ENCODE results near the gene ATP1B4. TPM values are rescaled to one million over a fixed set of nuclear protein-coding genes. Genes with fewer than 3 reads are reported as not detected.

Gene ATP1B4
- polyA plus RNA-seq, 1 of the 3 experiments (the other 2 are of a cell fraction) = not detected

DNA sequence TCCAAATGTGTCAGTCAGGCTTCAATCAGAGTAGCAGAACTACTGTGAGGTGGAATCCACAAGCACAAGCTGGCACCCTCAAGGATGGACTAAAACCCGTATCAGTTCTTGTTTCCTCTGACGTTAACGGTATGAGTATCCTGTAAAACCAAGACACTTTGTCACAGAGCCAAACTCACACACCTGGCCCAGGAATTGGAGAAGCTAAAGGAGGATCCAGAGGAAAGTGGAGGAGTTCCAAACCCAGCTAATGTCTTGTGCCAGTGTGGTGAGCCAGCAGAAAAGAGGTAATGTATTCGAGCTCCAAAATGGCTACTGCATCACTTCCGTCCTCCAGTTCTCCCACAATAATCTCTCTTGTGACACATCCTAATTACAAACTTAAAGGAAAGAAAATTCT lies 44.7 kb downstream of the ATP1B4 start:
- Histone ChIP-seq H3K9me2 (no peaks in the 10 kb centered on the region), H3K36me3 (replicated peaks in 1 of 2; ENCODE audit: control insufficient read depth in 1 of 2, insufficient read depth in 2 of 2, low read length in 1 of 2) (no peaks in the 10 kb centered on the region), H3F3A (replicated peaks; ENCODE audit: insufficient read depth) (no peaks in the 10 kb centered on the region), H3K4me3 (ENCODE audit: low read depth in 2 of 2, low read length in 1 of 2) (no peak overlapping the region), H2AFZ (ENCODE audit: low read depth) (no peak overlapping the region), H3K79me2 (ENCODE audit: insufficient read depth) (no peaks in the 10 kb centered on the region), H3K27me3 (ENCODE audit: insufficient read depth) (peaks cover 8% of the 10 kb centered on the region; the same call in 1 of the 2 replicates), H4K20me1 (ENCODE audit: insufficient read depth) (no peaks in the 10 kb centered on the region), H3K9me3 (no peaks in the 10 kb centered on the region), H3K4me2 (no peak overlapping the region), H3K9ac (no peak overlapping the region), H3K27ac (ENCODE audit: low read depth in 2 of 2, low read length in 1 of 2) (no peak overlapping the region), H3K4me1 (ENCODE audit: control insufficient read depth in 1 of 2, insufficient read depth in 2 of 2, low read depth in 1 of 2, low read length in 1 of 2) (no peaks in the 10 kb centered on the region)
- WGBS (ENCODE audit: low lambda C conversion rate) = 8% methylated on average over 5 of the region's 5 CpGs
- no peak for DNase-seq
- CTCF ChIA-PET = no interaction called here
- POLR2A ChIA-PET = no interaction called here
- no peak for TF ChIP-seq SMC3 (IDR thresholded peaks at IDR 0.05; ENCODE audit: low read depth, low read length)
- no peak for TF ChIP-seq CHD2 (IDR thresholded peaks at IDR 0.05; ENCODE audit: low read length, partially characterized antibody)
- no peak for TF ChIP-seq SIN3A (IDR thresholded peaks at IDR 0.05; ENCODE audit: borderline replicate concordance, low read depth, low read length)
- no peak for TF ChIP-seq RFX5 (IDR thresholded peaks at IDR 0.05; ENCODE audit: low read length)
- TF ChIP-seq RXRA (IDR thresholded peaks at IDR 0.05; ENCODE audit: borderline replicate concordance, low read depth) = no peak
- TF ChIP-seq MXI1 (IDR thresholded peaks at IDR 0.05; ENCODE audit: low read depth, low read length) = no peak
- no peak for TF ChIP-seq TCF12 (IDR thresholded peaks at IDR 0.05)
- TF ChIP-seq, protein P1, sequence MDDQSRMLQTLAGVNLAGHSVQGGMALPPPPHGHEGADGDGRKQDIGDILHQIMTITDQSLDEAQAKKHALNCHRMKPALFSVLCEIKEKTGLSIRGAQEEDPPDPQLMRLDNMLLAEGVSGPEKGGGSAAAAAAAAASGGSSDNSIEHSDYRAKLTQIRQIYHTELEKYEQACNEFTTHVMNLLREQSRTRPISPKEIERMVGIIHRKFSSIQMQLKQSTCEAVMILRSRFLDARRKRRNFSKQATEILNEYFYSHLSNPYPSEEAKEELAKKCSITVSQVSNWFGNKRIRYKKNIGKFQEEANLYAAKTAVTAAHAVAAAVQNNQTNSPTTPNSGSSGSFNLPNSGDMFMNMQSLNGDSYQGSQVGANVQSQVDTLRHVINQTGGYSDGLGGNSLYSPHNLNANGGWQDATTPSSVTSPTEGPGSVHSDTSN (IDR thresholded peaks at IDR 0.05) = no peak
- no peak for TF ChIP-seq RCOR1 (IDR thresholded peaks at IDR 0.05; ENCODE audit: low read length)
- TF ChIP-seq, protein P2, sequence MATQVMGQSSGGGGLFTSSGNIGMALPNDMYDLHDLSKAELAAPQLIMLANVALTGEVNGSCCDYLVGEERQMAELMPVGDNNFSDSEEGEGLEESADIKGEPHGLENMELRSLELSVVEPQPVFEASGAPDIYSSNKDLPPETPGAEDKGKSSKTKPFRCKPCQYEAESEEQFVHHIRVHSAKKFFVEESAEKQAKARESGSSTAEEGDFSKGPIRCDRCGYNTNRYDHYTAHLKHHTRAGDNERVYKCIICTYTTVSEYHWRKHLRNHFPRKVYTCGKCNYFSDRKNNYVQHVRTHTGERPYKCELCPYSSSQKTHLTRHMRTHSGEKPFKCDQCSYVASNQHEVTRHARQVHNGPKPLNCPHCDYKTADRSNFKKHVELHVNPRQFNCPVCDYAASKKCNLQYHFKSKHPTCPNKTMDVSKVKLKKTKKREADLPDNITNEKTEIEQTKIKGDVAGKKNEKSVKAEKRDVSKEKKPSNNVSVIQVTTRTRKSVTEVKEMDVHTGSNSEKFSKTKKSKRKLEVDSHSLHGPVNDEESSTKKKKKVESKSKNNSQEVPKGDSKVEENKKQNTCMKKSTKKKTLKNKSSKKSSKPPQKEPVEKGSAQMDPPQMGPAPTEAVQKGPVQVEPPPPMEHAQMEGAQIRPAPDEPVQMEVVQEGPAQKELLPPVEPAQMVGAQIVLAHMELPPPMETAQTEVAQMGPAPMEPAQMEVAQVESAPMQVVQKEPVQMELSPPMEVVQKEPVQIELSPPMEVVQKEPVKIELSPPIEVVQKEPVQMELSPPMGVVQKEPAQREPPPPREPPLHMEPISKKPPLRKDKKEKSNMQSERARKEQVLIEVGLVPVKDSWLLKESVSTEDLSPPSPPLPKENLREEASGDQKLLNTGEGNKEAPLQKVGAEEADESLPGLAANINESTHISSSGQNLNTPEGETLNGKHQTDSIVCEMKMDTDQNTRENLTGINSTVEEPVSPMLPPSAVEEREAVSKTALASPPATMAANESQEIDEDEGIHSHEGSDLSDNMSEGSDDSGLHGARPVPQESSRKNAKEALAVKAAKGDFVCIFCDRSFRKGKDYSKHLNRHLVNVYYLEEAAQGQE (IDR thresholded peaks at IDR 0.05; ENCODE audit: low read depth, low read length) = no peak
- no peak for TF ChIP-seq NRF1 (IDR thresholded peaks at IDR 0.05; ENCODE audit: low read depth, low read length)
- no peak for TF ChIP-seq MEF2A (IDR thresholded peaks at IDR 0.05; ENCODE audit: borderline replicate concordance, low read depth)
- TF ChIP-seq POLR2AphosphoS5 (IDR thresholded peaks at IDR 0.05; ENCODE audit: low read depth, low read length) = no peak
- no peak for TF ChIP-seq FOXJ3 (CRISPR knock-in tag; IDR thresholded peaks at IDR 0.05)
- TF ChIP-seq RAD21 (IDR thresholded peaks at IDR 0.05; ENCODE audit: low read length) = no peak
- no peak for TF ChIP-seq GATA2 (CRISPR knock-in tag; IDR thresholded peaks at IDR 0.05)
